CD4-positive, alpha-beta T cell (primary cell): ENCODE data around the gene FLT4. TPM values are rescaled to one million over a fixed set of nuclear protein-coding genes. Genes with fewer than 3 reads are reported as not detected.

Experiments
- ATAC-seq: fragments of 200-7000 bp; cut with Tn5 transposase; one replicate; pipeline ENCODE4 v1.10.0; 2022; ENCODE audit warnings: mild to moderate bottlenecking; ENCODE audit not compliant: poor library complexity
- CTCF ChIA-PET: fragments of 350-600 bp; sonication (Branson Sonifier 250); formaldehyde crosslinking; loops from one replicate; lab custom pipeline; 2021; ENCODE audit warnings: antibody characterized with exemption, inconsistent platforms; lab: Charles Lee
- POLR2A ChIA-PET: fragments of 350-600 bp; sonication (Branson Sonifier 250); formaldehyde crosslinking; loops from one replicate; lab custom pipeline; 2021; ENCODE audit warnings: antibody characterized with exemption, inconsistent platforms; lab: Charles Lee
- DNase-seq, 14 experiments: peaks; one replicate each; pipeline ENCODE4 v3.0.0-alpha.2; 2013 to 2020; ENCODE audit warnings: mixed read lengths in 2 of 14
- H3K27ac ChIP-seq, 2 donors: one replicate each; pipeline versions ENCODE4 v1.5.1 to v1.7.0; 2013; ENCODE audit warnings: low read length in 2 of 2, low read depth in 1 of 2, mild to moderate bottlenecking in 1 of 2
- H3K27me3 ChIP-seq, 2 experiments: 1 replicate in 1 of 2; 2 replicates in 1 of 2; pipeline versions ENCODE4 v1.6.1 to v1.7.0; 2013; ENCODE audit warnings: low read length in 2 of 2, control low read depth in 1 of 2, mild to moderate bottlenecking in 1 of 2, moderate library complexity in 1 of 2; ENCODE audit not compliant: insufficient read depth in 2 of 2, control insufficient read depth in 1 of 2
- H3K36me3 ChIP-seq: one replicate; pipeline ENCODE4 v1.6.1; 2013; ENCODE audit warnings: low read length, control low read depth; ENCODE audit not compliant: insufficient read depth
- H3K4me1 ChIP-seq: one replicate; pipeline ENCODE4 v1.6.1; 2013; ENCODE audit warnings: low read length, control low read depth; ENCODE audit not compliant: insufficient read depth
- H3K4me3 ChIP-seq: one replicate; pipeline ENCODE4 v1.5.1; 2013; ENCODE audit warnings: mild to moderate bottlenecking, low read length, moderate library complexity
- H3K9me3 ChIP-seq, 2 experiments: 1 replicate in 1 of 2; 2 replicates in 1 of 2; pipeline versions ENCODE4 v1.6.1 to v1.7.0; 2013; ENCODE audit warnings: low read length in 2 of 2, mild to moderate bottlenecking in 2 of 2, control low read depth in 1 of 2, moderate library complexity in 1 of 2; ENCODE audit not compliant: control insufficient read depth in 1 of 2, insufficient read depth in 1 of 2
- H3K27ac Mint-ChIP-seq: one replicate; pipeline ENCODE4 v1.8.0; 2020; ENCODE audit warnings: mixed read lengths
- H3K27me3 Mint-ChIP-seq: one replicate; pipeline ENCODE4 v1.8.0; 2021; ENCODE audit warnings: mixed read lengths
- H3K36me3 Mint-ChIP-seq: one replicate; pipeline ENCODE4 v1.8.0; 2021; ENCODE audit warnings: low read depth, mixed read lengths
- H3K4me1 Mint-ChIP-seq: one replicate; pipeline ENCODE4 v1.8.0; 2021; ENCODE audit warnings: low read depth, mixed read lengths
- H3K4me3 Mint-ChIP-seq: one replicate; pipeline ENCODE4 v1.8.0; 2020; ENCODE audit warnings: mild to moderate bottlenecking, mixed read lengths
- H3K9me3 Mint-ChIP-seq: one replicate; pipeline ENCODE4 v1.8.0; 2020; ENCODE audit warnings: mixed read lengths
- CTCF ChIP-seq: fragments of 200-600 bp; IDR thresholded peaks from one replicate; pipeline ENCODE4 v1.8.0; 2022; ENCODE audit warnings: antibody characterized with exemption, mild to moderate bottlenecking
- intact Hi-C, 2 experiments: fragments of 100-400 bp; cut with DNase I in 1 of 2; cut with micrococcal nuclease in 1 of 2; formaldehyde crosslinking; loops; one replicate each; pipeline versions ENCODE4 v1.15.1 to v1.9.0; 2023 to 2025; cut with DNase I, micrococcal nuclease
- total RNA-seq, 174 experiments: library from RNA in 2 of 174; stranded (reverse) in 2 of 174; gene quantifications; one replicate each; pipeline ENCODE4 v1.2.3 and lab custom pipeline; 2021 to 2026

The FLT4 gene
- total RNA-seq, 2 experiments from 2014 or later = 2.3 to 2.5 TPM

GRCh38 chr5:180668835-180669596 is 19.6 kb upstream of the FLT4 start:
- DNase-seq (no peak), ATAC-seq (no peak)
- Mint-ChIP-seq H3K27ac (no peak overlapping the region), H3K36me3 (no peaks in the 10 kb centered on the region), H3K9me3 (no peaks in the 10 kb centered on the region), H3K4me1 (peaks cover 17% of the 10 kb centered on the region), H3K4me3 (no peak overlapping the region), H3K27me3 (no peaks in the 10 kb centered on the region)
- no peak for TF ChIP-seq CTCF
- no peaks in the 10 kb centered on the region for H3K36me3 ChIP-seq
- intact Hi-C loops = loop anchor here in 1 of 2 experiments (10.0 kb wide), 2 partner anchors 46 to 144 kb away; no protein-coding TSS in a partner anchor
- no peak overlapping the region for H3K4me3 ChIP-seq
- H3K4me1 ChIP-seq = peaks cover 13% of the 10 kb centered on the region
- peaks cover 0 to 6% of the 10 kb centered on the region in 2 experiments for H3K27me3 ChIP-seq
- ChIA-PET CTCF (no interaction called here), POLR2A (interaction anchor here (0.6 kb wide), 1 partner anchor 20 kb away, joined by 3 read pairs; no protein-coding TSS in a partner anchor)
- peaks cover 0 to 6% of the 10 kb centered on the region in 2 experiments for H3K9me3 ChIP-seq
- H3K27ac ChIP-seq = no peak overlapping the region

- ATAC-seq = no peak
- Histone ChIP-seq H3K4me3 (no peak overlapping the region), H3K4me1 (peaks cover 7% of the 10 kb centered on the region), H3K9me3 (peaks cover 0 to 6% of the 10 kb centered on the region in 2 experiments), H3K27ac (no peak overlapping the region), H3K27me3 (no peaks in the 10 kb centered on the region), H3K36me3 (no peaks in the 10 kb centered on the region)
- peaks cover 17% of the 10 kb centered on the region for H3K4me1 Mint-ChIP-seq
- no peaks in the 10 kb centered on the region for H3K36me3 Mint-ChIP-seq
- TF ChIP-seq CTCF = no peak
- ChIA-PET CTCF (no interaction called here), POLR2A (no interaction called here)
- no peak for DNase-seq
- H3K4me3 Mint-ChIP-seq = no peak overlapping the region
- H3K27ac Mint-ChIP-seq = no peak overlapping the region
- H3K9me3 Mint-ChIP-seq = no peaks in the 10 kb centered on the region
- peaks cover 5% of the 10 kb centered on the region for H3K27me3 Mint-ChIP-seq
- intact Hi-C loops = loop anchor here in 1 of 2 experiments (10.0 kb wide), 2 partner anchors 48 to 142 kb away; no protein-coding TSS in a partner anchor
These were observed 17.4 kb upstream of the FLT4 start for GRCh38 chr5:180666812-180667211.

GRCh38 chr5:180665682-180666404 is 16.4 kb upstream of the FLT4 start:
- Histone ChIP-seq H3K27ac (no peak overlapping the region), H3K4me1 (peaks cover 7% of the 10 kb centered on the region), H3K9me3 (peaks cover 0 to 6% of the 10 kb centered on the region in 2 experiments), H3K27me3 (peaks cover 0 to 5% of the 10 kb centered on the region in 2 experiments), H3K4me3 (no peak overlapping the region), H3K36me3 (no peaks in the 10 kb centered on the region)
- H3K4me3 Mint-ChIP-seq = no peak overlapping the region
- ChIA-PET POLR2A (no interaction called here), CTCF (no interaction called here)
- no peak for ATAC-seq
- intact Hi-C loops = loop anchor here in 1 of 2 experiments (10.0 kb wide), 2 partner anchors 49 to 141 kb away; no protein-coding TSS in a partner anchor
- H3K27me3 Mint-ChIP-seq = peaks cover 10% of the 10 kb centered on the region
- no peak for TF ChIP-seq CTCF
- H3K4me1 Mint-ChIP-seq = peaks cover 17% of the 10 kb centered on the region
- no peaks in the 10 kb centered on the region for H3K36me3 Mint-ChIP-seq
- H3K27ac Mint-ChIP-seq = no peak overlapping the region
- DNase-seq = no peak
- no peaks in the 10 kb centered on the region for H3K9me3 Mint-ChIP-seq
